Measurements from ENCODE around the gene NDNF. TPM values are rescaled to one million over a fixed set of nuclear protein-coding genes. Genes with fewer than 3 reads are reported as not detected.

NDNF gene
- total and polyA plus RNA-seq, 2 experiments from 2014 or later: 13.6 to 30.5 TPM

DNA sequence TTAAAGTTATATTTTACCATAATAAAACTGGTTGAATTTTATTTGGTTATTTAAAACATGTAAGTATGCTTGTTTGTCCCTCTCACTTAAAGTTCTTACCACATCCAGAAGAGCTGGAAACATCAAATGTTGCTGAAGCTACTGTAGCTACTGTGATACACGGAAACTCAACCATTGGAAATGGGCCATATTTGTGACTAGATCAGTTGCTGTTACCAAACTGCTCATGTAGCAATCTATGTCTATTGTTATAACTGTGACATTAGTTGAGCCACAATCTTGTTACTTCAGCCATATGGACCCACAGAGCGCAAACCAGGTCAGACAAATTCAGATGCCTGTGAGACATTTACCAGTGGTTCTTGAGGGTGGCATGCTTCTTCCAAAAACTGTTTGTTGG, 41.6 kb downstream of the NDNF start:
- H2AFZ ChIP-seq: no peak overlapping the region
- no peaks in the 10 kb centered on the region for H3K79me2 ChIP-seq
- no peaks in the 10 kb centered on the region for H3K27me3 ChIP-seq
- no peaks in the 10 kb centered on the region for H3K4me1 ChIP-seq (ENCODE audit: insufficient read depth)
- TF ChIP-seq EZH2 (IDR thresholded peaks at IDR 0.05; ENCODE audit: borderline replicate concordance): no peak
- TF ChIP-seq EZH2phosphoT487 (IDR thresholded peaks at IDR 0.05; ENCODE audit: low read depth, severe bottlenecking, unreplicated experiment): no peak
- TF ChIP-seq, protein P1, sequence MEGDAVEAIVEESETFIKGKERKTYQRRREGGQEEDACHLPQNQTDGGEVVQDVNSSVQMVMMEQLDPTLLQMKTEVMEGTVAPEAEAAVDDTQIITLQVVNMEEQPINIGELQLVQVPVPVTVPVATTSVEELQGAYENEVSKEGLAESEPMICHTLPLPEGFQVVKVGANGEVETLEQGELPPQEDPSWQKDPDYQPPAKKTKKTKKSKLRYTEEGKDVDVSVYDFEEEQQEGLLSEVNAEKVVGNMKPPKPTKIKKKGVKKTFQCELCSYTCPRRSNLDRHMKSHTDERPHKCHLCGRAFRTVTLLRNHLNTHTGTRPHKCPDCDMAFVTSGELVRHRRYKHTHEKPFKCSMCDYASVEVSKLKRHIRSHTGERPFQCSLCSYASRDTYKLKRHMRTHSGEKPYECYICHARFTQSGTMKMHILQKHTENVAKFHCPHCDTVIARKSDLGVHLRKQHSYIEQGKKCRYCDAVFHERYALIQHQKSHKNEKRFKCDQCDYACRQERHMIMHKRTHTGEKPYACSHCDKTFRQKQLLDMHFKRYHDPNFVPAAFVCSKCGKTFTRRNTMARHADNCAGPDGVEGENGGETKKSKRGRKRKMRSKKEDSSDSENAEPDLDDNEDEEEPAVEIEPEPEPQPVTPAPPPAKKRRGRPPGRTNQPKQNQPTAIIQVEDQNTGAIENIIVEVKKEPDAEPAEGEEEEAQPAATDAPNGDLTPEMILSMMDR (IDR thresholded peaks at IDR 0.05; ENCODE audit: poor library complexity): no peak
- H3K4me3 ChIP-seq: no peak overlapping the region
- no peaks in the 10 kb centered on the region for H3K9me2 ChIP-seq (replicated peaks; ENCODE audit: insufficient read depth)
- DNase-seq (ENCODE audit: low spot score): no peak
- no peaks in the 10 kb centered on the region for H3K9me3 ChIP-seq (ENCODE audit: low read depth)
- no peaks in the 10 kb centered on the region for H3K36me3 ChIP-seq (replicated peaks; ENCODE audit: insufficient read depth, low read depth)
- no peak overlapping the region for H3K4me2 ChIP-seq
- WGBS (ENCODE audit: low lambda C conversion rate, missing lambda C conversion rate): 96% methylated on average over 2 of the region's 2 CpGs
- no peak overlapping the region for H3K27ac ChIP-seq
- no peaks in the 10 kb centered on the region for H4K20me1 ChIP-seq (ENCODE audit: insufficient read depth, poor library complexity, severe bottlenecking)

DNA sequence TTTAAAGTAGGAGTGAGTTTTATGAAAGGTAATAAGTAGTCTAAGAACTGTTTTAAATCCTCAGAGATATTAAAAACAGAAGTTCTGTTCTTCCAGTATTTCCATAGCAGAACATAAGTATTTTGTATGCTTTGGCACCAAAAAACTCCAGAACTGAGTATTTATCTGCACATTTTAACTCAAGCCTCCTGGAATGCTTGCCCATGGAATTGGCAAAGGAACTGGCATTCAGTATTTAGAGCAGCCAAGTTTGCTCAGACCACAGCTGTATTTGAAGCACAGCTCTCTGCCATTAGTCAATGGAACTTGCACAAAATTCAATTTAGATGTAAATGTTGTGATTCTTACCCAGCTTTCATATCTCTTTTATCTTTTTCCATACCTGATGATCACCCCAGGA, 42.2 kb downstream of the NDNF start:
- no peaks in the 10 kb centered on the region for H3K79me2 ChIP-seq
- TF ChIP-seq EZH2 (IDR thresholded peaks at IDR 0.05; ENCODE audit: borderline replicate concordance) (no peak), EZH2phosphoT487 (IDR thresholded peaks at IDR 0.05; ENCODE audit: low read depth, severe bottlenecking, unreplicated experiment) (no peak)
- TF ChIP-seq, protein P1 (IDR thresholded peaks at IDR 0.05; ENCODE audit: poor library complexity): no peak
- H2AFZ ChIP-seq: no peak overlapping the region

DNA sequence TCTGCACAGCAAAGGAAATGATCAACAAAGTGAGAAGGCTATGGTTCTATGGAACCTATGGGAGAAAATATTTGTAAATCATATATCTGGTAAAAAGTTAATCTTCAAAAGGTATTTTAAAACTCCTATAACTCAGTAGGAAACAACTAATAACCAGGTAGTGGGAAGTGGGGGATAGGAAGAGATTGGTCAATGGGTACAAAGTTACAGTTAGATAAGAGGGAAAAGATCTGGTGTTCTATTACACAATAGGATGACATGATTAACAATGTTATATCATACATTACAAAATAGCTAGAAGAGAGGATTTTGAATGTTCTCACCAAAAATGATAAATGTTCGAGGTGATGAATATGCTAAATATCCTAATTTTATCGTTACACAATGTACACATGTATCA, 46.3 kb downstream of the NDNF start:
- no peak overlapping the region for H3K4me3 ChIP-seq

More for the DNA sequence above, 42.2 kb downstream of the NDNF start:
- DNase-seq (ENCODE audit: low spot score): no peak
- H3K4me3 ChIP-seq: no peak overlapping the region
- H3K9me3 ChIP-seq (ENCODE audit: low read depth): no peaks in the 10 kb centered on the region
- no peak overlapping the region for H3K4me2 ChIP-seq
- H3K27me3 ChIP-seq: no peaks in the 10 kb centered on the region
- no peaks in the 10 kb centered on the region for H3K36me3 ChIP-seq (replicated peaks; ENCODE audit: insufficient read depth, low read depth)
- no peaks in the 10 kb centered on the region for H3K4me1 ChIP-seq (ENCODE audit: insufficient read depth)
- H3K9me2 ChIP-seq (replicated peaks; ENCODE audit: insufficient read depth): no peaks in the 10 kb centered on the region
- H4K20me1 ChIP-seq (ENCODE audit: insufficient read depth, poor library complexity, severe bottlenecking): no peaks in the 10 kb centered on the region
- H3K27ac ChIP-seq: no peak overlapping the region

More for the DNA sequence above, 46.3 kb downstream of the NDNF start:
- no peak for DNase-seq (ENCODE audit: low spot score)
- Histone ChIP-seq H3K27me3 (no peaks in the 10 kb centered on the region), H3K27ac (no peak overlapping the region), H3K4me2 (no peak overlapping the region), H3K9me2 (replicated peaks; ENCODE audit: insufficient read depth) (no peaks in the 10 kb centered on the region), H2AFZ (no peak overlapping the region), H3K79me2 (no peaks in the 10 kb centered on the region), H3K36me3 (replicated peaks; ENCODE audit: insufficient read depth, low read depth) (no peaks in the 10 kb centered on the region), H3K4me1 (ENCODE audit: insufficient read depth) (no peaks in the 10 kb centered on the region), H4K20me1 (ENCODE audit: insufficient read depth, poor library complexity, severe bottlenecking) (no peaks in the 10 kb centered on the region), H3K9me3 (ENCODE audit: low read depth) (no peaks in the 10 kb centered on the region)
- TF ChIP-seq, protein P1 (IDR thresholded peaks at IDR 0.05; ENCODE audit: poor library complexity): no peak
- TF ChIP-seq EZH2 (IDR thresholded peaks at IDR 0.05; ENCODE audit: borderline replicate concordance): no peak
- TF ChIP-seq EZH2phosphoT487 (IDR thresholded peaks at IDR 0.05; ENCODE audit: low read depth, severe bottlenecking, unreplicated experiment): no peak
- WGBS (ENCODE audit: low lambda C conversion rate, missing lambda C conversion rate): 96% methylated on average over 2 of the region's 2 CpGs
